Measurements from ENCODE around the gene TGFBRAP1. TPM values are rescaled to one million over a fixed set of nuclear protein-coding genes. Genes with fewer than 3 reads are reported as not detected.
A peak's percentile ranks its signal among the peaks of the same experiment; 100 is the strongest.

The TGFBRAP1 gene
- 12.6 and 19.3 TPM in 2 replicates for total RNA-seq (2011; cell fraction: chromatin; rRNA removed; ENCODE audit: low replicate concordance)
- total RNA-seq (2011; cell fraction: nucleolus; rRNA removed), result 11.0 and 11.4 TPM in 2 replicates
- total RNA-seq (2011; cell fraction: nucleoplasm; rRNA removed), result 9.5 and 11.0 TPM in 2 replicates
- total RNA-seq (2014; rRNA removed) (12.2 and 14.8 TPM in 2 replicates), total RNA-seq (2014; rRNA removed; fragmentation: Illumina TruSeq; extraction: Trizol) (10.1 and 11.0 TPM in 2 replicates), total RNA-seq (2015; rRNA removed; fragmentation: Illumina TruSeq; extraction: Trizol) (12.8 and 13.0 TPM in 2 replicates), total RNA-seq (2021) (18.0 and 19.6 TPM in 2 replicates), polyA plus RNA-seq (2011; rRNA removed) (8.9 TPM in 2 replicates), polyA plus RNA-seq (2014; fragmentation: Illumina TruSeq; extraction: Trizol) (15.5 and 16.0 TPM in 2 replicates), polyA plus RNA-seq (2014; fragmentation: Nextera tagmentation; extraction: Ambion mirVana) (1 to 10 TPM; 3.7 to 4.3 TPM), polyA plus RNA-seq (2014; rRNA removed) (10.5 and 13.8 TPM in 2 replicates), polyA minus RNA-seq (2011; rRNA and poly(A)+ RNA removed) (9.3 and 11.3 TPM in 2 replicates), Bru-seq, nascent RNA (percentile 74 among the genes with signal in this experiment), BruChase-seq, experiment 1, labeled RNA remaining after a 2-hour chase (percentile 78 among the genes with signal in this experiment), BruChase-seq, experiment 2, labeled RNA remaining after a 6-hour chase (percentile 77 among the genes with signal in this experiment)
- 9.1 and 10.5 TPM in 2 replicates for polyA plus RNA-seq (2011; cell fraction: cytosol; rRNA removed)
- polyA plus RNA-seq (2011; cell fraction: nucleus; rRNA removed), result 14.7 and 21.4 TPM in 2 replicates
- polyA plus RNA-seq (2012), result 11.4 and 13.0 TPM in 2 replicates
- 9.6 and 10.6 TPM in 2 replicates for polyA minus RNA-seq (2011; cell fraction: cytosol; rRNA and poly(A)+ RNA removed)
- 8.6 and 9.9 TPM in 2 replicates for polyA minus RNA-seq (2011; cell fraction: nucleus; rRNA and poly(A)+ RNA removed)
- long read RNA-seq, experiment 1, full-length matches to known transcripts, result 23 of 92 reads
- long read RNA-seq, experiment 1, partial matches to known transcripts, result 12 of 92 reads
- long read RNA-seq, experiment 1, other reads (novel, unspliced or antisense), result 57 of 92 reads
- long read RNA-seq, experiment 2, full-length matches to known transcripts, result 8 of 20 reads
- long read RNA-seq, experiment 2, partial matches to known transcripts, result 1 of 20 reads
- long read RNA-seq, experiment 2, other reads (novel, unspliced or antisense), result 11 of 20 reads
- long read RNA-seq, experiment 3, full-length matches to known transcripts, result 1 of 4 reads
- long read RNA-seq, experiment 3, partial matches to known transcripts, result 1 of 4 reads
- long read RNA-seq, experiment 3, other reads (novel, unspliced or antisense), result 2 of 4 reads

GRCh38 chr2:105329561-105330495 lies at the start of gene TGFBRAP1:
Gene TGFBRAP1, minus strand, starts transcription at chr2:105329735. Its CDS starts 21,434 bp downstream, at chr2:105308301.
- H2AFZ ChIP-seq (ENCODE audit: low read depth, low read length), result peak within 1 kb of the TSS; percentile 91
- H3K4me1 ChIP-seq (replicated peaks in 1 of 2; ENCODE audit: control insufficient read depth in 2 of 2, insufficient read depth in 2 of 2, low read length in 2 of 2), result peaks cover 17 to 38% of the 10 kb centered on the region in 2 experiments
- POLR2A ChIA-PET, result interaction anchor here (0.7 to 3.5 kb wide), 10 partner anchors 7 to 898 kb away, joined by 3 to 20 read pairs (median 4); partner anchors contain the start of gene C2orf49
- no peaks in the 10 kb centered on the region for H4K20me1 ChIP-seq (replicated peaks; ENCODE audit: control insufficient read depth, insufficient read depth, low read length)
- ATAC-seq, result peak; percentile 78
- CTCF ChIA-PET (ENCODE audit: low intra/inter-chr PET ratio), result no interaction called here
- peak within 1 kb of the TSS; percentile 59 for H3K4me3 ChIP-seq
- no peaks in the 10 kb centered on the region for H3K27me3 ChIP-seq (ENCODE audit: control insufficient read depth in 2 of 2, insufficient read depth in 2 of 2, low read length in 2 of 2)
- DNase-seq (ENCODE audit: extremely low read depth in 1 of 4, low spot score in 3 of 4), result peak; percentile 67 to 81 (median 80)
- H3K79me2 ChIP-seq (ENCODE audit: control insufficient read depth, insufficient read depth, low read length), result peaks cover 55% of the 10 kb centered on the region
- peaks cover 18% of the 10 kb centered on the region; the same call in 2 of the 3 replicates for H3K36me3 ChIP-seq (ENCODE audit: control insufficient read depth, insufficient read depth, low read length)
- no peak for FAIRE-seq
- H3K4me2 ChIP-seq (ENCODE audit: insufficient read depth, low read length), result peak within 1 kb of the TSS; percentile 100
- H3K9me1 ChIP-seq (ENCODE audit: control insufficient read depth, insufficient read depth, low read length), result peaks cover 3% of the 10 kb centered on the region
- no peaks in the 10 kb centered on the region for H3K9me3 ChIP-seq (replicated peaks; ENCODE audit: control insufficient read depth, insufficient read depth, low read depth, low read length)
- BruUV-seq (replicated peaks), result TSS peak; percentile 87
- WGBS (ENCODE audit: insufficient coverage, low coverage, missing lambda C conversion rate), result 2% methylated on average over 59 of the region's 101 CpGs
- H3K9ac ChIP-seq (ENCODE audit: insufficient read depth in 1 of 2, low read depth in 2 of 2, low read length in 2 of 2), result peak within 1 kb of the TSS; percentile 88 to 96
- in situ Hi-C loops (cut with MboI), result no loop called here
- H3K27ac ChIP-seq (ENCODE audit: extremely low read depth, low read depth, low read length), result peak within 1 kb of the TSS; percentile 92
- intact Hi-C loops (cut with micrococcal nuclease), result no loop called here
- peak; percentile 93; the same call in 1 of the 2 replicates for TF ChIP-seq ZNF511 (CRISPR knock-in tag; IDR thresholded peaks at IDR 0.05)
- TF ChIP-seq ZNF431 (CRISPR knock-in tag; IDR thresholded peaks at IDR 0.05), result peak; percentile 41; the same call in 1 of the 2 replicates
- no peak for TF ChIP-seq TAF15 (IDR thresholded peaks at IDR 0.05; ENCODE audit: low read depth, low read length)
- no peak for TF ChIP-seq ZKSCAN8 (CRISPR knock-in tag; IDR thresholded peaks at IDR 0.05)
- no peak for TF ChIP-seq ATF1 (CRISPR knock-in tag; IDR thresholded peaks at IDR 0.05)
- peak; percentile 28; the same call in 1 of the 2 replicates for TF ChIP-seq ATF1 (tag; IDR thresholded peaks at IDR 0.05)
- peak; percentile 48 for TF ChIP-seq TAF1 (IDR thresholded peaks at IDR 0.05; ENCODE audit: control insufficient read depth, extremely low read depth, insufficient read depth, low read length, severe bottlenecking)
- TF ChIP-seq, protein P1, sequence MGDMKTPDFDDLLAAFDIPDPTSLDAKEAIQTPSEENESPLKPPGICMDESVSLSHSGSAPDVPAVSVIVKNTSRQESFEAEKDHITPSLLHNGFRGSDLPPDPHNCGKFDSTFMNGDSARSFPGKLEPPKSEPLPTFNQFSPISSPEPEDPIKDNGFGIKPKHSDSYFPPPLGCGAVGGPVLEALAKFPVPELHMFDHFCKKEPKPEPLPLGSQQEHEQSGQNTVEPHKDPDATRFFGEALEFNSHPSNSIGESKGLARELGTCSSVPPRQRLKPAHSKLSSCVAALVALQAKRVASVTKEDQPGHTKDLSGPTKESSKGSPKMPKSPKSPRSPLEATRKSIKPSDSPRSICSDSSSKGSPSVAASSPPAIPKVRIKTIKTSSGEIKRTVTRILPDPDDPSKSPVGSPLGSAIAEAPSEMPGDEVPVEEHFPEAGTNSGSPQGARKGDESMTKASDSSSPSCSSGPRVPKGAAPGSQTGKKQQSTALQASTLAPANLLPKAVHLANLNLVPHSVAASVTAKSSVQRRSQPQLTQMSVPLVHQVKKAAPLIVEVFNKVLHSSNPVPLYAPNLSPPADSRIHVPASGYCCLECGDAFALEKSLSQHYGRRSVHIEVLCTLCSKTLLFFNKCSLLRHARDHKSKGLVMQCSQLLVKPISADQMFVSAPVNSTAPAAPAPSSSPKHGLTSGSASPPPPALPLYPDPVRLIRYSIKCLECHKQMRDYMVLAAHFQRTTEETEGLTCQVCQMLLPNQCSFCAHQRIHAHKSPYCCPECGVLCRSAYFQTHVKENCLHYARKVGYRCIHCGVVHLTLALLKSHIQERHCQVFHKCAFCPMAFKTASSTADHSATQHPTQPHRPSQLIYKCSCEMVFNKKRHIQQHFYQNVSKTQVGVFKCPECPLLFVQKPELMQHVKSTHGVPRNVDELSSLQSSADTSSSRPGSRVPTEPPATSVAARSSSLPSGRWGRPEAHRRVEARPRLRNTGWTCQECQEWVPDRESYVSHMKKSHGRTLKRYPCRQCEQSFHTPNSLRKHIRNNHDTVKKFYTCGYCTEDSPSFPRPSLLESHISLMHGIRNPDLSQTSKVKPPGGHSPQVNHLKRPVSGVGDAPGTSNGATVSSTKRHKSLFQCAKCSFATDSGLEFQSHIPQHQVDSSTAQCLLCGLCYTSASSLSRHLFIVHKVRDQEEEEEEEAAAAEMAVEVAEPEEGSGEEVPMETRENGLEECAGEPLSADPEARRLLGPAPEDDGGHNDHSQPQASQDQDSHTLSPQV (IDR thresholded peaks at IDR 0.05), result peak; percentile 90
